Retinal pigment epithelial cell (primary cell): ENCODE results near the gene TRIM42.

Experiments used
- DNase-seq: peaks from one replicate; pipeline ENCODE4 v3.0.0-alpha.2; 2010; ENCODE audit warnings: low read depth
- H3K4me3 ChIP-seq: 2 replicates; pipeline ENCODE4 v1.5.1; 2011; ENCODE audit warnings: mild to moderate bottlenecking, low read length, control low read depth, moderate library complexity
- CTCF ChIP-seq: conservative IDR thresholded peaks from 2 replicates; pipeline ENCODE4 v1.5.1; 2011; ENCODE audit warnings: low read depth, low read length, control low read depth, inconsistent platforms

Gene TRIM42

GRCh38 chr3:140719841-140720614, 42.2 kb downstream of the TRIM42 start:
- TF ChIP-seq CTCF = no peak
- H3K4me3 ChIP-seq = no peak overlapping the region
- DNase-seq = no peak

- no peak for TF ChIP-seq CTCF
- no peak overlapping the region for H3K4me3 ChIP-seq
- DNase-seq = no peak
These were observed 45.7 kb downstream of the TRIM42 start for GRCh38 chr3:140723576-140723975.

GRCh38 chr3:140724856-140725812, 47.3 kb downstream of the TRIM42 start:
- no peak for TF ChIP-seq CTCF
- no peak overlapping the region for H3K4me3 ChIP-seq
- DNase-seq = no peak

GRCh38 chr3:140726066-140726465, 48.2 kb downstream of the TRIM42 start:
- no peak overlapping the region for H3K4me3 ChIP-seq
- TF ChIP-seq CTCF = no peak
- DNase-seq = no peak

- no peak for DNase-seq
- TF ChIP-seq CTCF = no peak
- H3K4me3 ChIP-seq = no peak overlapping the region
These were observed 50.0 kb downstream of the TRIM42 start for GRCh38 chr3:140727886-140728285.

- DNase-seq = no peak
- no peak for TF ChIP-seq CTCF
- no peak overlapping the region for H3K4me3 ChIP-seq
These were observed 53.7 kb downstream of the TRIM42 start for GRCh38 chr3:140731440-140732119.
